PC-3 (cell line): ENCODE results near the gene NPBWR2. TPM values are rescaled to one million over a fixed set of nuclear protein-coding genes. Genes with fewer than 3 reads are reported as not detected.

ENCODE experiments used
- ATAC-seq: fragments of 200-7000 bp; cut with Tn5 transposase; 2 replicates; pipeline ENCODE4 v1.9.1; 2020; ENCODE audit warnings: mild to moderate bottlenecking, moderate library complexity
- BruUV-seq: library from RNA; stranded (reverse); fragments of 400-500 nt; replicated peaks from 2 replicates; lab custom pipeline; 2021; lab: Mats Ljungman, UMichigan
- CTCF ChIA-PET: fragments of 300-600 bp; sonication (Branson Sonifier 250); formaldehyde crosslinking; loops from one replicate; lab custom pipeline; 2022; ENCODE audit warnings: antibody characterized with exemption; lab: Charles Lee
- POLR2A ChIA-PET: fragments of 300-600 bp; sonication (Branson Sonifier 250); formaldehyde crosslinking; loops from one replicate; lab custom pipeline; 2022; ENCODE audit warnings: antibody characterized with exemption; ENCODE audit not compliant: unreplicated experiment; lab: Charles Lee
- DNase-seq: peaks from one replicate; pipeline ENCODE4 v3.0.0-alpha.2; 2015
- H2AFZ ChIP-seq: fragments of 300-600 bp; sonication (generic); 2 replicates; pipeline ENCODE4 v1.6.0; 2016; ENCODE audit warnings: antibody characterized with exemption, low read length
- H3F3A ChIP-seq: fragments of 300-600 bp; sonication (generic); one replicate; pipeline ENCODE4 v1.6.0; 2017; ENCODE audit warnings: antibody characterized with exemption, low read length, control low read depth, mild to moderate bottlenecking; ENCODE audit not compliant: unreplicated experiment
- H3K27ac ChIP-seq: fragments of 300-600 bp; sonication (generic); 2 replicates; pipeline ENCODE4 v1.5.1; 2016; ENCODE audit warnings: mild to moderate bottlenecking, low read length
- H3K27me3 ChIP-seq: fragments of 300-600 bp; sonication (generic); 2 replicates; pipeline ENCODE4 v1.6.1; 2016; ENCODE audit warnings: low read length, mixed read lengths
- H3K36me3 ChIP-seq: fragments of 300-600 bp; sonication (generic); 2 replicates; pipeline ENCODE4 v1.6.1; 2016; ENCODE audit warnings: low read depth, mixed run types, low read length, mixed read lengths
- H3K4me1 ChIP-seq: fragments of 300-600 bp; sonication (generic); 2 replicates; pipeline ENCODE4 v1.5.1; 2016; ENCODE audit warnings: low read length; ENCODE audit not compliant: insufficient read depth
- H3K4me2 ChIP-seq: fragments of 300-600 bp; sonication (generic); 2 replicates; pipeline ENCODE4 v1.6.0; 2016; ENCODE audit warnings: low read length
- H3K4me3 ChIP-seq: fragments of 300-600 bp; sonication (generic); 2 replicates; pipeline ENCODE4 v1.5.1; 2016; ENCODE audit warnings: mild to moderate bottlenecking, low read length, mixed read lengths
- H3K79me2 ChIP-seq: fragments of 300-600 bp; sonication (generic); 2 replicates; pipeline ENCODE4 v1.6.1; 2017; ENCODE audit warnings: low read length, mixed read lengths
- H3K9ac ChIP-seq: fragments of 300-600 bp; sonication (generic); 2 replicates; pipeline ENCODE4 v1.6.0; 2016; ENCODE audit warnings: mild to moderate bottlenecking, low read length
- H3K9me2 ChIP-seq: fragments of 300-600 bp; sonication (generic); replicated peaks from 2 replicates; pipeline ENCODE4 v1.6.1; 2016; ENCODE audit warnings: mixed run types, low read length, mixed read lengths
- H3K9me3 ChIP-seq: fragments of 300-600 bp; sonication (generic); 2 replicates; pipeline ENCODE4 v1.6.1; 2016; ENCODE audit warnings: low read length, mixed read lengths
- H4K20me1 ChIP-seq: fragments of 300-600 bp; sonication (generic); 2 replicates; pipeline ENCODE4 v1.6.1; 2016; ENCODE audit warnings: low read length, mixed read lengths
- EZH2 ChIP-seq: fragments of 300-600 bp; sonication (generic); IDR thresholded peaks from one replicate; pipeline ENCODE4 v1.6.1; 2017; ENCODE audit warnings: antibody characterized with exemption, mild to moderate bottlenecking, low read length; ENCODE audit not compliant: unreplicated experiment
- EZH2phosphoT487 ChIP-seq: fragments of 300-600 bp; sonication (generic); IDR thresholded peaks from 2 replicates; pipeline ENCODE4 v1.6.1; 2018; ENCODE audit warnings: mild to moderate bottlenecking, antibody characterized with exemption, low read length, borderline replicate concordance
- intact Hi-C: fragments of 100-400 bp; cut with micrococcal nuclease; formaldehyde crosslinking; loops from 2 replicates; pipeline ENCODE4 v1.9.0; 2023
- total RNA-seq: library from RNA; depleted of rRNA; stranded (reverse); fragments of >200 nt; gene quantifications from 2 replicates; pipeline ENCODE4 v1.2.3, GENCODE V29; 2014
- TF ChIP-seq, protein P1 (sequence below): fragments of 300-600 bp; sonication (generic); conservative IDR thresholded peaks from 2 replicates; pipeline ENCODE4 v1.5.1; 2017; ENCODE audit warnings: antibody characterized with exemption, low read depth, mild to moderate bottlenecking, low read length

NPBWR2 gene
- total RNA-seq, 1 experiment from 2014 or later, result not detected

DNA sequence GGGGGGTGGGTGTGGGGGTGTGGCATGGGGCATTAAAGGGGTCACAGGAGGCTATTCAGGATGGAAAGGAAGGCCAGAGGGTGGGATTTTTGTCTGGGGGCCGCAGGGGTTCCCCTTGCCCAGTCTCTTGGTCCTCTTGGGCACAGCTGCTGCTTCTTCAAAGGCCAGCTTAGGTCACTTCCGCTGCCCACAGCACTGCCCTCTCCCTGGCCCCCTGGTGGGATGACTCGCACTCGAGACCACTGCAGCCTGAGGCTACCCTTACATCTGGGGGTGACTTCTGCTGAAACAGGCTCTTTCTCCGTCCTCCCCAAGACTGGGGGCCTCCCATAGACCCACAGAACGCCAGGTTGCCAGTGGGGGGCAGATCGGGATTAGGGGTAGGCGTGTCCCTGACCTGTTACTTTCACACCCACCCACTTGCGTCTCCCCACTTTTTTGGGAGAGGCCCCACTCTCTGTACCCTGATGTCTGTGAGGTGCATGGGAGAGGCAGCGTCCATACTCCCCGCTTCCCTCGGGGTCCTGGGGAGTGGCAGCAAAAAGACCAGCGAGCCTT, 24.5 kb downstream of the NPBWR2 start:
- Histone ChIP-seq H3K9me3 (no peaks in the 10 kb centered on the region), H3K9me2 (no peaks in the 10 kb centered on the region), H3K36me3 (no peaks in the 10 kb centered on the region), H3K9ac (peak overlapping the region; percentile 42), H3K27ac (no peak overlapping the region), H3K4me1 (peaks cover 30% of the 10 kb centered on the region), H3K79me2 (peaks cover 16% of the 10 kb centered on the region), H4K20me1 (no peaks in the 10 kb centered on the region), H2AFZ (peak overlapping the region; percentile 83), H3F3A (no peaks in the 10 kb centered on the region), H3K4me2 (peak overlapping the region; percentile 99), H3K27me3 (no peaks in the 10 kb centered on the region), H3K4me3 (peak overlapping the region; percentile 76)
- DNase-seq, result no peak
- ATAC-seq, result no peak
- POLR2A ChIA-PET, result no interaction called here
- no peak for TF ChIP-seq EZH2phosphoT487
- TF ChIP-seq EZH2, result no peak
- TF ChIP-seq, protein P1, sequence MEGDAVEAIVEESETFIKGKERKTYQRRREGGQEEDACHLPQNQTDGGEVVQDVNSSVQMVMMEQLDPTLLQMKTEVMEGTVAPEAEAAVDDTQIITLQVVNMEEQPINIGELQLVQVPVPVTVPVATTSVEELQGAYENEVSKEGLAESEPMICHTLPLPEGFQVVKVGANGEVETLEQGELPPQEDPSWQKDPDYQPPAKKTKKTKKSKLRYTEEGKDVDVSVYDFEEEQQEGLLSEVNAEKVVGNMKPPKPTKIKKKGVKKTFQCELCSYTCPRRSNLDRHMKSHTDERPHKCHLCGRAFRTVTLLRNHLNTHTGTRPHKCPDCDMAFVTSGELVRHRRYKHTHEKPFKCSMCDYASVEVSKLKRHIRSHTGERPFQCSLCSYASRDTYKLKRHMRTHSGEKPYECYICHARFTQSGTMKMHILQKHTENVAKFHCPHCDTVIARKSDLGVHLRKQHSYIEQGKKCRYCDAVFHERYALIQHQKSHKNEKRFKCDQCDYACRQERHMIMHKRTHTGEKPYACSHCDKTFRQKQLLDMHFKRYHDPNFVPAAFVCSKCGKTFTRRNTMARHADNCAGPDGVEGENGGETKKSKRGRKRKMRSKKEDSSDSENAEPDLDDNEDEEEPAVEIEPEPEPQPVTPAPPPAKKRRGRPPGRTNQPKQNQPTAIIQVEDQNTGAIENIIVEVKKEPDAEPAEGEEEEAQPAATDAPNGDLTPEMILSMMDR, result no peak
- CTCF ChIA-PET, result interaction anchor here (0.7 to 2.0 kb wide), 5 partner anchors 13 to 49 kb away, joined by 3 to 15 read pairs (median 4); no protein-coding TSS in a partner anchor
- intact Hi-C loops, result loop anchor here (1.0 kb wide), 1 partner anchor 37 kb away; no protein-coding TSS in a partner anchor
- BruUV-seq, result no TSS peak

DNA sequence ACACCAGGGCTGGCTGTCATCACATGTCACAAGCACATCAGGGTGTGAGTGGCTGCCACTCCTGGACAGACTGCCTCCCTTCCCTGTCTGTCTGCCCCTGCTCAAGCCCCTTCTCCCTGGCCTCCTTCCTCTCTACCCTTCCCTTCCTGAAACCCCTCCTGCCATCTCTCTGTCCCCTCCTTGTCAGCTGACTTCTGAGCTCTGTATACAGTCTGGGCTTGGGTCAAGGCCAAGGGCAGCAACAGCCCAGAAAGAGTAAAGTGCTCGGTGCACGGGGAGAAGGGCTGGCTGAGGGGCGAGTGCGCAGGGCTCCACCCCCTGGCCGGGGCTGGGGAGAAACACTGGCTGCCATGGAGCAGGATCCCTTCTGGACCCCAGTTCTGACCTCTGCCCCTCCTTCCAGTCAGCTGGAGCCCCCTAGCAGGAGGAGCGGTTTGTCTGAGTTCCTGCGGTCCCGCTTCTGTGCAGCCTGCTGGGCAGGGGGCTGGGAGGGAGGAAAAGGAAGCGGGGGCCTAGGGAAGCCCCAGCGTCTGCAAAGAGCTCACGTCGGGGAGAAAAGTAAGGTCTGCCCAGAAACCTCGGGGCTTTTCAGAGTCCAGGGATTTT, 25.1 kb downstream of the NPBWR2 start:
- Histone ChIP-seq H3K27ac (no peak overlapping the region), H3K27me3 (no peaks in the 10 kb centered on the region), H3K9me2 (no peaks in the 10 kb centered on the region), H2AFZ (no peak overlapping the region), H3K4me3 (no peak overlapping the region), H3F3A (no peaks in the 10 kb centered on the region), H3K36me3 (no peaks in the 10 kb centered on the region), H3K79me2 (peaks cover 19% of the 10 kb centered on the region), H3K4me1 (peaks cover 31% of the 10 kb centered on the region), H3K4me2 (no peak overlapping the region), H3K9ac (no peak overlapping the region), H4K20me1 (no peaks in the 10 kb centered on the region), H3K9me3 (no peaks in the 10 kb centered on the region)
- no peak for ATAC-seq
- no peak for DNase-seq
- TF ChIP-seq, protein P1, result no peak
- TF ChIP-seq EZH2 (no peak), EZH2phosphoT487 (no peak)
- CTCF ChIA-PET, result interaction anchor here (1.2 to 2.0 kb wide), 3 partner anchors 25 to 44 kb away, joined by 3 to 15 read pairs (median 4); no protein-coding TSS in a partner anchor
- intact Hi-C loops, result no loop called here
- POLR2A ChIA-PET, result interaction anchor here (0.6 kb wide), 1 partner anchor 43 kb away, joined by 3 read pairs; no protein-coding TSS in a partner anchor
- BruUV-seq, result no TSS peak

- H3K79me2 ChIP-seq, result peaks cover 19% of the 10 kb centered on the region
- H4K20me1 ChIP-seq, result no peaks in the 10 kb centered on the region
- BruUV-seq, result no TSS peak
- no peak overlapping the region for H2AFZ ChIP-seq
- ATAC-seq (no peak), DNase-seq (no peak)
- no peaks in the 10 kb centered on the region for H3F3A ChIP-seq
- H3K4me1 ChIP-seq, result peaks cover 29% of the 10 kb centered on the region
- POLR2A ChIA-PET, result no interaction called here
- H3K27me3 ChIP-seq, result no peaks in the 10 kb centered on the region
- no peak overlapping the region for H3K4me2 ChIP-seq
- CTCF ChIA-PET, result no interaction called here
- H3K9me3 ChIP-seq, result no peaks in the 10 kb centered on the region
- no peak overlapping the region for H3K27ac ChIP-seq
- no peaks in the 10 kb centered on the region for H3K9me2 ChIP-seq
- intact Hi-C loops, result no loop called here
- H3K36me3 ChIP-seq, result no peaks in the 10 kb centered on the region
- TF ChIP-seq EZH2 (no peak), EZH2phosphoT487 (no peak)
- TF ChIP-seq, protein P1, result no peak
- no peak overlapping the region for H3K9ac ChIP-seq
- no peak overlapping the region for H3K4me3 ChIP-seq
Measured at GRCh38 chr20:64081624-64081964, 25.8 kb downstream of the NPBWR2 start.
